Endothelial cell of umbilical vein (primary cell): ENCODE results near the gene NR5A2. TPM values are rescaled to one million over a fixed set of nuclear protein-coding genes. Genes with fewer than 3 reads are reported as not detected.

ENCODE experiments used
- BruUV-seq: library from RNA; stranded (reverse); fragments of 400-500 nt; replicated peaks from 2 replicates; lab custom pipeline; 2021; lab: Mats Ljungman, UMichigan
- CTCF ChIA-PET: fragments of 300-600, 350-600 bp; sonication (Branson Sonifier 250); formaldehyde crosslinking; loops from one replicate; lab custom pipeline; 2021; ENCODE audit warnings: antibody characterized with exemption, inconsistent platforms; lab: Charles Lee
- POLR2A ChIA-PET: fragments of 300-600, 350-600 bp; sonication (Branson Sonifier 250); formaldehyde crosslinking; loops from one replicate; lab custom pipeline; 2021; ENCODE audit warnings: antibody characterized with exemption, inconsistent platforms; lab: Charles Lee
- DNase-seq: peaks from one replicate; pipeline ENCODE4 v3.0.0-alpha.2; 2011; ENCODE audit warnings: low read depth, low spot score
- FAIRE-seq: peaks from 2 replicates; lab custom pipeline; 2011; peaks lifted over from hg19 to GRCh38; lab: Jason Lieb, UNC
- H2AFZ ChIP-seq: 2 replicates; pipeline ENCODE4 v1.6.0; 2012; ENCODE audit warnings: low read depth, low read length, control low read depth, inconsistent platforms
- H3K27ac ChIP-seq: 2 replicates; pipeline ENCODE4 v1.5.1; 2011; ENCODE audit warnings: low read depth, mild to moderate bottlenecking, control low read depth, low read length, moderate library complexity; ENCODE audit not compliant: insufficient read depth
- H3K27me3 ChIP-seq, 2 experiments: 2 replicates each; pipeline versions ENCODE4 v1.6.0 to v1.6.1; 2011; ENCODE audit warnings: low read length in 2 of 2, mixed read lengths in 1 of 2; ENCODE audit not compliant: control insufficient read depth in 2 of 2, insufficient read depth in 2 of 2
- H3K36me3 ChIP-seq, 2 experiments: 2 replicates in 1 of 2; 3 replicates in 1 of 2; pipeline ENCODE4 v1.5.1; 2011; ENCODE audit warnings: low read length in 2 of 2, mild to moderate bottlenecking in 1 of 2, moderate library complexity in 1 of 2; ENCODE audit not compliant: control insufficient read depth in 2 of 2, insufficient read depth in 2 of 2; ENCODE audit errors: extremely low read depth in 1 of 2
- H3K4me1 ChIP-seq: 3 replicates; pipeline ENCODE4 v1.5.1; 2011; ENCODE audit warnings: mild to moderate bottlenecking, low read length; ENCODE audit not compliant: control insufficient read depth, insufficient read depth; ENCODE audit errors: extremely low read depth
- H3K4me2 ChIP-seq: 2 replicates; pipeline ENCODE4 v1.6.1; 2011; ENCODE audit warnings: low read length, control low read depth, mixed read lengths; ENCODE audit not compliant: insufficient read depth
- H3K4me3 ChIP-seq, 3 experiments: fragments of 200-600 bp in 1 of 3; sonication (generic), shearing (Covaris generic) in 1 of 3; replicated peaks in 1 of 3; 2 replicates each; pipeline ENCODE4 v1.5.1; 2011 to 2016; ENCODE audit warnings: control low read depth in 3 of 3, low read length in 3 of 3, mild to moderate bottlenecking in 2 of 3, inconsistent platforms in 1 of 3, low read depth in 1 of 3, moderate library complexity in 1 of 3; ENCODE audit not compliant: insufficient read depth in 1 of 3
- H3K79me2 ChIP-seq: 2 replicates; pipeline ENCODE4 v1.6.0; 2012; ENCODE audit warnings: low read length, inconsistent platforms; ENCODE audit not compliant: control insufficient read depth, insufficient read depth
- H3K9ac ChIP-seq: replicated peaks from 2 replicates; pipeline ENCODE3; 2011; ENCODE audit warnings: low read length, control low read depth; ENCODE audit not compliant: insufficient read depth; ENCODE audit errors: extremely low read depth
- H3K9me1 ChIP-seq: replicated peaks from 3 replicates; pipeline ENCODE4 v1.6.0; 2011; ENCODE audit warnings: mild to moderate bottlenecking, low read length; ENCODE audit not compliant: control insufficient read depth, insufficient read depth; ENCODE audit errors: extremely low read depth
- H3K9me3 ChIP-seq: replicated peaks from 2 replicates; pipeline ENCODE4 v1.5.1; 2012; ENCODE audit warnings: low read length, inconsistent platforms; ENCODE audit not compliant: control insufficient read depth, insufficient read depth
- H4K20me1 ChIP-seq: replicated peaks from 2 replicates; pipeline ENCODE3; 2011; ENCODE audit warnings: mild to moderate bottlenecking, low read length; ENCODE audit not compliant: control insufficient read depth, insufficient read depth; ENCODE audit errors: extremely low read depth
- EZH2 ChIP-seq: IDR thresholded peaks from 2 replicates; pipeline ENCODE4 v1.6.1; 2012; ENCODE audit warnings: borderline replicate concordance, low read depth, mild to moderate bottlenecking, moderate library complexity, low read length, inconsistent platforms; ENCODE audit not compliant: severe bottlenecking
- FOS ChIP-seq: IDR thresholded peaks from 2 replicates; pipeline ENCODE4 v1.6.1; 2011; ENCODE audit warnings: mild to moderate bottlenecking, low read length, moderate library complexity, borderline replicate concordance; ENCODE audit not compliant: insufficient read depth
- GATA2 ChIP-seq: IDR thresholded peaks from 2 replicates; pipeline ENCODE4 v1.7.0; 2011; ENCODE audit warnings: low read depth, mild to moderate bottlenecking, moderate library complexity, mixed read lengths, low read length; ENCODE audit not compliant: insufficient read length, insufficient read depth
- MAX ChIP-seq: IDR thresholded peaks from 2 replicates; pipeline ENCODE4 v1.6.1; 2011; ENCODE audit not compliant: insufficient read depth, insufficient read length
- MYC ChIP-seq: IDR thresholded peaks from one replicate; pipeline ENCODE4 v1.6.1; 2011; ENCODE audit warnings: mild to moderate bottlenecking, low read depth, low read length
- POLR2A ChIP-seq: IDR thresholded peaks from 2 replicates; pipeline ENCODE4 v1.6.1; 2012; ENCODE audit warnings: low read depth, mild to moderate bottlenecking, control low read depth, low read length
- POLR2AphosphoS5 ChIP-seq: IDR thresholded peaks from 2 replicates; pipeline ENCODE4 v1.6.1; 2012; ENCODE audit warnings: low read depth, mild to moderate bottlenecking, control low read depth, low read length, moderate library complexity; ENCODE audit not compliant: insufficient read depth
- dilution Hi-C: fragments of 300-500 bp; cut with MboI; formaldehyde crosslinking; loops from one replicate; pipeline ENCODE4 v1.15.0; 2019; ENCODE audit warnings: low sequenced_read_pairs; ENCODE audit not compliant: extremely low pct_ligation_motif_present
- intact Hi-C: fragments of 100-400 bp; cut with micrococcal nuclease; formaldehyde crosslinking; loops from one replicate; pipeline ENCODE4 v1.10.0; 2022
- polyA plus RNA-seq, 4 experiments: library from polyadenylated mRNA; depleted of rRNA in 3 of 4; stranded (reverse) in 3 of 4; unstranded in 1 of 4; fragments of >200 nt; gene quantifications; 2 replicates each; pipeline versions ENCODE4 v1.2.1 to v1.2.3, GENCODE V29; 2011 to 2012; ENCODE audit warnings: missing spikeins in 1 of 4
- total RNA-seq: library from RNA; stranded (reverse); gene quantifications from 2 replicates; pipeline ENCODE4 v1.2.3, GENCODE V29; 2021
- TF ChIP-seq, protein P1 (sequence below), 2 donors: IDR thresholded peaks; 1 replicate in 1 of 2; 2 replicates in 1 of 2; pipeline ENCODE4 v1.5.1; 2011; ENCODE audit warnings: low read length in 2 of 2, mild to moderate bottlenecking in 2 of 2, moderate library complexity in 2 of 2, control low read depth in 1 of 2, inconsistent platforms in 1 of 2, low read depth in 1 of 2; ENCODE audit not compliant: insufficient read depth in 1 of 2; ENCODE audit errors: extremely low read depth in 1 of 2

The NR5A2 gene
- total and polyA plus RNA-seq, 2 donors (not counting 3 experiments of a cell fraction or from before 2014, with no cell fraction given) = 3.4 to 12.1 TPM

GRCh38 chr1:200112290-200112689, 84.8 kb downstream of the NR5A2 start:
- no peak for FAIRE-seq
- POLR2A ChIA-PET = no interaction called here
- BruUV-seq = no TSS peak
- no peak for DNase-seq
- H3K4me1 ChIP-seq = no peaks in the 10 kb centered on the region
- no peak overlapping the region for H3K27ac ChIP-seq
- H3K4me2 ChIP-seq = no peak overlapping the region
- dilution Hi-C loops (no loop called here), intact Hi-C loops (no loop called here)
- H3K4me3 ChIP-seq = no peak overlapping the region
- no peaks in the 10 kb centered on the region for H3K79me2 ChIP-seq
- H4K20me1 ChIP-seq = no peaks in the 10 kb centered on the region
- CTCF ChIA-PET = no interaction called here
- no peaks in the 10 kb centered on the region for H3K36me3 ChIP-seq
- no peaks in the 10 kb centered on the region for H3K27me3 ChIP-seq
- no peak overlapping the region for H2AFZ ChIP-seq
- TF ChIP-seq MAX (no peak), POLR2A (no peak), FOS (no peak), POLR2AphosphoS5 (no peak), MYC (no peak), GATA2 (no peak), EZH2 (no peak)
- TF ChIP-seq, protein P1, sequence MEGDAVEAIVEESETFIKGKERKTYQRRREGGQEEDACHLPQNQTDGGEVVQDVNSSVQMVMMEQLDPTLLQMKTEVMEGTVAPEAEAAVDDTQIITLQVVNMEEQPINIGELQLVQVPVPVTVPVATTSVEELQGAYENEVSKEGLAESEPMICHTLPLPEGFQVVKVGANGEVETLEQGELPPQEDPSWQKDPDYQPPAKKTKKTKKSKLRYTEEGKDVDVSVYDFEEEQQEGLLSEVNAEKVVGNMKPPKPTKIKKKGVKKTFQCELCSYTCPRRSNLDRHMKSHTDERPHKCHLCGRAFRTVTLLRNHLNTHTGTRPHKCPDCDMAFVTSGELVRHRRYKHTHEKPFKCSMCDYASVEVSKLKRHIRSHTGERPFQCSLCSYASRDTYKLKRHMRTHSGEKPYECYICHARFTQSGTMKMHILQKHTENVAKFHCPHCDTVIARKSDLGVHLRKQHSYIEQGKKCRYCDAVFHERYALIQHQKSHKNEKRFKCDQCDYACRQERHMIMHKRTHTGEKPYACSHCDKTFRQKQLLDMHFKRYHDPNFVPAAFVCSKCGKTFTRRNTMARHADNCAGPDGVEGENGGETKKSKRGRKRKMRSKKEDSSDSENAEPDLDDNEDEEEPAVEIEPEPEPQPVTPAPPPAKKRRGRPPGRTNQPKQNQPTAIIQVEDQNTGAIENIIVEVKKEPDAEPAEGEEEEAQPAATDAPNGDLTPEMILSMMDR (IDR thresholded peaks at IDR 0.05; ENCODE audit: extremely low read depth in 1 of 2, insufficient read depth in 1 of 2, low read depth in 1 of 2, low read length in 2 of 2) = no peak
- no peaks in the 10 kb centered on the region for H3K9me3 ChIP-seq
- H3K9ac ChIP-seq = no peak overlapping the region
- H3K9me1 ChIP-seq = no peaks in the 10 kb centered on the region
